GM18508 (cell line): ENCODE measurements around the gene DHRS4L2.
"Not testable (repeated sequence)": the region's sequence is repeated elsewhere in the genome, so short reads cannot be mapped to it uniquely, and the experiment has no call there.

Source experiments
- ATAC-seq: cut with Tn5 transposase; IDR thresholded peaks from one replicate; pipeline ENCODE4 v1.9.1; 2021; ENCODE audit warnings: moderate number of reproducible peaks; ENCODE audit not compliant: insufficient read depth, unreplicated experiment

The DHRS4L2 gene

DNA sequence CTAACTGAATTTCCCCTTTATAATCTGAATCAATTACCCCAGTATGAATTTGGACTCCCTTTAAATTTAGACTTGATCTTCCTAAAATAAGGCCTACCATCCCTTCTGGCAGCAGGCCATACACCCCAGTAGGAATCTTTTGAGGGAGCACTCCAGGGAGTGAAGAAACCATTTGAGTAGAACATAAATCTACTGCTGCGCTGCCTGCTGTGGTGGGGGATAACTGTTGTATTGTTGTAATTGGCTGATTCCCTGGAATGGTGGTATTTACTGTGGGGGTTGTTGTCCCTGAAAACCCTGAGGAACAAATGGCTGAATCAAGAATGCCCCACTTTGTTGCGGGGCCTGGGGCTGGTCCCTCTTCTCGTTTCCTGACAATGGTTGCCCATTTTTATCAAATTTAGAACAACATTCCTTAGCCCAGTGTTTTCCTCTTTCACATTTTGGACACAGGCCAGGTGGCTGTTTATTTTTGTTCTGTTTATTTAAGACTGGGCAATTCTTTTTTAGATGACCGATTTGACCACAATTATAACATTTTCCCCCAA is 24.1 kb downstream of the DHRS4L2 start:
- ATAC-seq = not testable (repeated sequence)

DNA sequence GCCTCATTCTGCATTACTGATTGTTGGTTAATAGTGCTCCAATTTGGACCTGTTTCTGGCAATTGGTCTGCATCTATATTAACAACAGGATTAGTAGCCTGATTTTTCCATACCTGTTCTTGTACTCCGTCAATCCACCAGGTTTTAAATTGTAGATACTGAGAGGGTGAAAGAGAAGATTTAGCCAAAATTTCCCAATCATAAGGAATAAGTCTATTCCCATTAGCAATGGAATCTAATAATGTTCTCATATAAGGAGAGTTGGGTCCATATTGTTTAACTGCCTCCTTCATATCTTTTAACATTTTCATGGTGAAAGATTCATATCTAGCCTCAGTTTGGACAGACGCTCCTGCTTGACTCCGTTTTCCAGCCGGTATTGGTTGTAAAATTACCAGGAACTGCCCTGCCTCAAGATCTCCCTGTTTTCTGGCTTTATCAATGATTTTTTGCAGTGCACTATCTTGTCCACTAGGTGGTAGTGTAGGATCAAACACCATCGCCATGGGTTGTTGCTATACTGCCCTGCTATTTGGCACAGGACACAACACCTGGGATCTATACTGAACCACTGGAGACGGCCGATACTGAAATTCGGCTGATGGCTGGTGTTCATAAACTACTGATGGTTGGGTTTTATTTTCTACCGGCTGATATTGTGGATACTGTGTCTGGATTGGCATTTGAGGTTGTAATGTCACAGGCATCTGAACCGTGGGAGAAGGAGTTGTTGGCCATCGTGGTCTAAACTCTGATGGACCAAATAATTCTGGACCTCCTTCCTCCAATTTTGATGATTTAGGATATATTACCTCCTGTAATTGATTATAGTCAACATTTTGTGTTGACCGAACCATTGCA is 25.2 kb downstream of the DHRS4L2 start:
- no peak for ATAC-seq

DNA sequence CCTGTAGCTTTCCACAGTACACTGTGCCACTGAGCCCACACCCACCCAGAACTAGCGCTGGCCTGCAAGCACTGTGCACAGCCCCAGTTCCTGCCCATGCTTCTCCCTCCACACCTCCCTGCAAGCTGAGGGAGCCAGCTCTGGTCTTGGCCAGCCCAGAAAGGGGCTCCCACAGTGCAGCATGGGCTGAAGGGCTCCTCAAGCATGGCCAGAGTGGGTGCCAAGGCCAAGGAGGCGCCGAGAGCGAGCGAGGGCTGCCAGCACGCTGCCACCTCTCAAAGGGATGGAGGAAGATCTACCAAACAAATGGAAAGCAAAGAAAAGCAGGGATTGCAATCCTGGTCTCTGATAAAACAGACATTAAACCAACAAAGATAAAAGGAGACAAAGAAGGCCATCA is 27.0 kb downstream of the DHRS4L2 start:
- ATAC-seq = not testable (repeated sequence)

DNA sequence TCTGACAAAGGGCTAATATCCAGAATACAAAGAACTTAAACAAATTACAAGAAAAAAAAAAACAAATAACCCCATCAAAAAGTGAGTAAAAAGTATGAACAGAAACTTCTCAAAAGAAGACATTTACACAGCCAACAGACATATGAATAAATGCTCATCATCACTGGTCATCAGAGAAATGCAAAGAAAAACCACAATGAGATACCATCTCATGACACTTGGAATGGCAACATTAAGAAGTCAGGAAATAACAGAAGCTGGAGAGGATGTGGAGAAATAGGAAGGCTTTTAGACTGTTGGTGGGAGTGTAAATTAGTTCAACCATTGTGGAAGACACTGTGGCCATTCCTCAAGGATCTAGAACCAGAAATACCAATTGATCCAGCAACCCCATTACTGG is 30.2 kb downstream of the DHRS4L2 start:
- ATAC-seq = not testable (repeated sequence)

DNA sequence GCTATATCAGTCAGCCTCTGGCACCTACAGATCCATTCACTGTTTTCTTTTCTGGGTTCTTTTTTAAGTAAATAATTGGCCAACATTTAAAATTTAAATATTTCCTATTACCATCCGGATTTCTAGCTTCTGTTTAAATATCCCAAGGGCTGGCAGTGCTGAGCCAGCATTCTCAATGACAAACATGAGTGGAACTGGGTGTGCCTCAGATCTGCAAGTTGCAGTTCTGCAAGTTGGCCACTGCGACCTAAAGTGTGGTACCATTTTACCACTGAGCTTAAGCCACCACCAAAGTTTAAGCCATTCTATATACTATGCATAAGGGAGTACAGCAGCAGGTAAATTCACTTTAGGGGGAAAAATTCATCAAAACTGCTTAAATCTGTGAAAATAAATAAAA is 31.2 kb downstream of the DHRS4L2 start:
- not testable (repeated sequence) for ATAC-seq

DNA sequence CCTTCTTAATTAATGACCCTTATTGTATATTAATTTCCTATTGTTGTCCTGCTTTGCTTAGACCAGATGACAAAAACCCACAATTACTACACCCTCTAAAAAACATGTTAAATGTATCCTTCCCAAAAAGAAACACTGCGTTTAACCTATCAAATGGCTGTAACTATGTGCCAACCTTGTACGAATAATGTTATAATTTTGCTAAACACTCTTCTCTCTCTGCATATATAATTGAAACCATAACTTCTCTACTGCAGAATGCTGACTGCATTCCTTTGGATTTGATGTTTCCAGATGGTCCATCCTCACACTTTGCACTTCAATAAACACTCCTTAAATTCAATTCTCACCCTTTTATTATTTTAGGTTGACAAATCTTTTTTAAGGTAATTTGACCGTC is 31.8 kb downstream of the DHRS4L2 start:
- ATAC-seq = not testable (repeated sequence)

DNA sequence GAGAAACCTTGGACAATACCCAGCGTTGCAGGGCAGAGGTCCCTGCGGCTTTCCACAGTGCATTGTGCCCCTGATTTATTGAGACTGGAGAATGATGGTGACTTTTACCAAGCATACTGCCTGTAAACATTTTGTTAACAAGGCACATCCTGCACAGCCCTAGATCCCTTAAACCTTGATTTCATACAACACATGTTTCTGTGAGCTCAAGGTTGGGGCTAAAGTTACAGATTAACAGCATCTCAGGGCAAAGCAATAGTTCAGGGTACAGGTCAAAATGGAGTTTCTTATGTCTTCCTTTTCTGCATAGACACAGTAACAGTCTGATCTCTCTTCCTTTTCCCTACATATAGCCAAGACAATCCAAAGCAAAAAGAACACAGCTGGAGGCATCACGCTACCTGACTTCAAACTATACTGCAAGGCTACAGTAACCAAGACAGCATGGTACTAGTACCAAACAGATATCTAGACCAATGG is 36.2 kb downstream of the DHRS4L2 start:
- ATAC-seq = not testable (repeated sequence)

DNA sequence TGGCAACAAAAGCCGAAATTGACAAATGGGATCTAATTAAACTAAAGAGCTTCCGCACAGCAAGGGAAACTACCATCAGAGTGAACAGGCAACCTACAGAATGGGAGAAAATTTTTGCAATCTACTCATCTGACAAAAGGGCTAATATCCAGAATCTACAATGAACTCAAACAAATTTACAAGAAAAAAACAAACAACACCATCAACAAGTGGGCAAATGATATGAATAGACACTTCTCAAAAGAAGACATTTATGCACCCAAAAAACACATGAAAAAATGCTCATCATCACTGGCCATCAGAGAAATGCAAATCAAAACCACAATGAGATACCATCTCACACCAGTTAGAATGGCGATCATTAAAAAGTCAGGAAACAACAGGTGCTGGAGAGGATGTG is 41.0 kb downstream of the DHRS4L2 start:
- ATAC-seq = not testable (repeated sequence)

DNA sequence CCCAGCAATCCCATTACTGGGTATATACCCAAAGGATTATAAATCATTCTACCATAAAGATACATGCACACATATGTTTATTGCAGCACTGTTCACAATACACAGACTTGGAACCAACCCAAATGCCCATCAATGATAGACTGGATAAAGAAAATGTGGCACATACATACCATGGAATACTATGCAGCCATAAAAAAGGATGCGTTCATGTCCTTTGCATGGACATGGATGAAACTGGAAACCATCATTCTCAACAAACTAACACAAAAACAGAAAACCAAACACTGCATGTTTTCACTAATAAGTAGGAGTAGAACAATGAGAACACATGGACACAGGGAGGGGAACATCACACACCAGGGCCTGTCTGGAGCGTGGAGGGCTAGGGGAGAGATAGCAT is 42.6 kb downstream of the DHRS4L2 start:
- not testable (repeated sequence) for ATAC-seq

DNA sequence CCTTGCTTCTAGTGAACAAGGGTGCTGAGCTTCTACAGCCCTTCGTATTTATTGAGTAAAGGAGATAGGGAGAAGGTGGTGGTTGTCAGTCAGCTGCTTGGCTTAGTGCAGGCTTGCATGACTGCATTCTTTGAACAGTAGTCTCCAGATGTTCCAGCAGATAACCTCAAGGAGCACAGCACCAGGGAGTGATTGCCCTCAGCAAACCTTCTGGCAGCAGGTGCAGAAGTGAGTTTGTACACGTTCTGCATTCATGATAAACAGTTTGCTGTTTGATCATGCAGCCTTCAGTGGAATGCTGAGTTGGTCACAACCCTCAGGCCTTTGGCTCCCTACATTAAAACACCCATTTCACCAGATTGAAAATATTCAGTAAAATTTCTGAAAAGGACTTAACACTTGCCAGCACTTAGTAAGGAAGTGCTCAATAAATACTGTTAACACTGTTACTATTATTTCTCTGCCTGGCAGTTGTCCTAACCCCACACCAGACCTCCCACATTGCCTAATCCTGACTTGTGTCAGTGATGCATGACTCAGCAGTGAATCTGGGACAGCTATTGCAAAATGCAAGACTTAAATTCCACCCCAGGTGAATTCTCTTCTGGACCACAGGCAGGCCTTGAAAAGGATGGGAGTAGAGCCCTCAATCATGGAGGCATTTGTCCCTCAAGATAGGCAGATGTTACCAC is 44.1 kb downstream of the DHRS4L2 start:
- ATAC-seq = no peak

DNA sequence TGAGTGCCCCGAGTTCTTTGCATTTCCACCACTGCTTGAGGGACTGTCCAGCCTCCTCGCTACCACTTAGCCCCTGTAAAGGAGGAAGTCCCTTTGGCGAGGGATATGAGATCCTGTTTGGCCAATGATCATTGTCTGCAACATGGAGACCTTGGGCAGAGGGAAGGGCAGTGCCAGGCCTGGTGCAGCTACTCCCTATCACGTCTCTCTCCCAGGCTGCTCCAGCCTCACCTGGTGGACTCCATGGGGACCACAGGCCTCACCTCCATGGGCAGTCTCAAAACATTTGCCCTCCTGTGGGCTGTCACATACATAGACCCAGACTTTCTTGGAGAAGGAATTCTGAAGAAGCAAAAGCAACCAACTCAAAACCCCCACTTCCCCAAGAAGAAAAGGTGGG is 47.0 kb downstream of the DHRS4L2 start:
- ATAC-seq = not testable (repeated sequence)

DNA sequence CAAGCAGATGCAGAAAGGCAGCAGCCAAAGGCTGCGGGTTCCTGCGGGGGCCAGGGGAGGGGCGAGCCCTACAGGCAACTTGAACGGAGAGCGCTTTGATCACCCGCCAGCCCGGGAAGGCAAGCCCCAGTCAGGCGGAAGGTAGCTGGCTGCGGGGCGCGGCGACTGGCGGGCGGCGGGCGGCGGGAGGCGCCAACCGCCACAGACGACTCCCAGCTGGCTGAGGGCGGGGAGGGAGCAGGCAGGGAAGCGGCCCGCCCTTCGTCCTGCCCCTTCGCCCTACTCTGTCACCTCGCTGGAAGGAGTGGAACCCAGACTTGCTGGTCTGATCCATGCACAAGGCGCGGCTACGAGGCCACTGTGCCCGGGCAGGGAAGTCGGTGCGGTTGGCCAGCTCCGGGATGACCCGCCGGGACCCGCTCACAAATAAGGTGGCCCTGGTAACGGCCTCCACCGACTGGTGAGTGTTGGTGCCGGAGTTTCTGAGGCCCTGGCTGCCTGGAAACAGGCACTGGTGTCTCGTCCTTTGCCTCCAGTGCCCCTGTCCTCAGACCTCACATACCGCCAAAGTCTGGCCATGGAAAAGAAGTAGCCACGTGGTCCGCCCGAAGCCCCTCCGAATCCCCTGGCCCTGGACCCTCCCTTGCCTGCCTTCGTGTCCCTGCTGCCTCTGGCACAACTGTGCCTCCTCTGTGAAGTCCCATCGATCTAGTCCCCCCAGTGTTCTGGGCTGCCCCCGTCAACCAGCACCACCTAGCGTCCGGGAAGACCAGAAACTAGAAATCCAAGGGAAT is 47.6 kb downstream of the DHRS4L2 start:
- ATAC-seq = no peak

DNA sequence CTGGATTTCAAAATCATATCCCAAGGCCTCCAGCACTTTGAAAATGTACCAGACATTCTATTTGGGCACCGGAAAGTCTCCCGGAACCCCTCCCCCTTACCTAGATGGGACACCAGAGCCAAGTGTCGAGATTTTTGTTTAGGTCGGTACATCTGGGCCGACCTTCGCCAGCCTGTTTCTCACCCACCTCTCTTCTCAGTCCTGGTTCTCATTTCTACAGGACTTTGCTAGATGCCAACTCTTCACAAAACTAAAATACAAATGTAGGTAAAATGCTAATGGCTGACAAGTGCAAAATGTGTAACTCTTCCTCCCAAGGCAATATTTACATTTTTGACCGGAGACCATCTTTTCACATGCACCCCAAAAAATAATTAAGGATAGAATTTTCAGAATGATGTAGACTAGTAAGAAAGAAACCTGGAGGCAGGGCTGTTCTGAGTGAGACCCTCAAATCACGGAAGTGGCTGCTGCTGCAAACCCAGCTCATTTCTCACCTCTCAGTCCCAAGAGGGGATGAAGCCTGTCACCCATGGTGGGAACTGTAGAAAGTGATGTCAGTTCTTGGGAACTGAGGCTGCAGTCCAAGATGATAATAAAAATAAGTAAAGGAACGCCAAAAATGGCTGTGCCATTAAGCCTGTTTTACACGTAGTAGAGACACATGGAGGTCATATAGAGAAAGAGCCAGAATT is 48.4 kb downstream of the DHRS4L2 start:
- not testable (repeated sequence) for ATAC-seq

DNA sequence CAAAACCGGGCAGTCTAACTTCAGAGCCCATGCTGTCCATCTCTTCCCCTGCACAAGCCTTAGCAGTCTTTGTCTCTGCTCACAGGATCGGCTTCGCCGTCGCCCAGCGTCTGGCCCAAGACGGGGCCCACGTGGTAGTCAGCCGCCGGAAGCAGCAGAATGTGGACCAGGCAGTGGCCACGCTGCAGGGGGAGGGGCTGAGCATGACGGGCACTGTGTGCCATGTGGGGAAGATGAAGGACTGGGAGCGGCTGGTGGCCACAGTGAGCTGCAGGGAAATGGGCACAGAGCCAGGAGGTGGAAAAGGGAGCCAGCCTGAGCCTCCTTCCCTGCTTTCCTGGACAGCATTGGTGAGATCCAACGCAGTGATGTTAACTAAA is 48.9 kb downstream of the DHRS4L2 start:
- no peak for ATAC-seq

DNA sequence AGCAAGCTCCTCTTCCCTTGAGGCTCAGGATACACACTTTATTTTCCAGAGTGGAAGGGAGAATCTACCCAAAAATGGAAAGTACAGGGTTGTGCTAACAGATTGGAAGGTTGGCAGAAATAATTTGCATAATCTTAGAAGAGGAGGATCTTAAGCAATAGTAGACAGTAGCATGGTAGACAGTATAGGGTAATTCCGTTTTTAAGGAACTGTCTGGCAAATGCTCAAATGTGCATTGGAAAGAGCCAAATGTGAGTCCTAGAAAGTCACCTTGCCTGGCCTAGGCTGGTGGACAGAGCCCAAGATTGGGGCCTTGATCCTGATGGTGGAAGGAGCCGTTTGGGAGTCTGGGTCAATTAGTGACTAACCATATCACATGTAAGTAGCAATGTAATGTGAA is 50.0 kb downstream of the DHRS4L2 start:
- ATAC-seq = no peak

DNA sequence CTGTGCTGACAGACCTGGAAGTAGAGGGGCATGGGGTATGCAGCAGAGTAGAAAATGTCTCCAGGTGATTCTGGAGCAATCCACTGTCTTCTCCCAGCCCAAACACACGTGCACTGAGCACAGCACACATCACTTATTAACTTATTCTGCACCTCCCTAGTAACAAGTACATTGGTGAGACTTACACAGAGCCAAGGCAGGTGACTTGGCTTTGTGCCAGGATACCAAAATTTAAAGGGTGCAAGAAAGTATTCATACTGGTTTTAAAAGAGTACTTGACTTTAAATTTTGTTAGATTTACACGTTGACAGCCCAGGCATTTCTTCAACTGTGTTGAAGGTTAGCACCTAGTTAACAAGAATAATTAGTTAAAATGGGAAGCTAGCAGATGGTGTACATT is 52.0 kb downstream of the DHRS4L2 start:
- ATAC-seq = no peak

DNA sequence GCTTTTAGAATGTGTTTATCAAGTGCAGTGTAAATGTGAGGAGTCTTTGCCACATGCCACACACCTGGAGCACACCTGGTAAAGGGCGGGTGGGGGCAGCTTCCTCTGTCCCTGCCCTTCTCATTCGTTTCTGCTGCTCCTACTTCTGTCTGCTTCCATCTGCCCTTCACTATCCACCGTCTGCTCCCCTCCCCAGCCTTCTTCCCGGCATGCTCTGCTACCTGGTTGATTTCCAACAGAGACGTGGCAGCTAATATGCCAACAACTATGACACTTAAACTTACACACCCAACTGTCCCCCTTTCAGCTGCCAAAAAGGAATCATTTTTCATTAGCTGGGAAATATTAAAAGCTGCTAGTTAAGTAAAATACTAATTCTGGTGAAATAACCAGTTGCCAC is 54.0 kb downstream of the DHRS4L2 start:
- no peak for ATAC-seq

DNA sequence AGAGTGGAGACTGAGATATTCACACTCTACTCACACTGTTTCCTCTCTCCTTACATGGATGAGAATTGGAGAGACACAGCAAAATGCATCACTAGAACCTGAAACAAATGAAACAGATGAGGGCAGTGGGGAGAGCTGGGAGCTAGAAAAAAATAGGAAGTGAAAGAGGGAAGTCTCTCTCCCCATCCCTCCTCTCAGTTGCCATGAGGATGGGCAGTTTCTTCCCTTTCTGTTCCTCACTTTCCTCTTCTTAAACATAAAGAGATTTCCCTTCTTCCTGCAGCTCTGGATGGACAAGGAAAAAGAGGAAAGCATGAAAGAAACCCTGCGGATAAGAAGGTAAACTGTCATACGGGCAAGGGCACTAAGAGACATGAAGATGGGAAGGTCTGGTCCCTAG is 60.3 kb downstream of the DHRS4L2 start:
- ATAC-seq = not testable (repeated sequence)

DNA sequence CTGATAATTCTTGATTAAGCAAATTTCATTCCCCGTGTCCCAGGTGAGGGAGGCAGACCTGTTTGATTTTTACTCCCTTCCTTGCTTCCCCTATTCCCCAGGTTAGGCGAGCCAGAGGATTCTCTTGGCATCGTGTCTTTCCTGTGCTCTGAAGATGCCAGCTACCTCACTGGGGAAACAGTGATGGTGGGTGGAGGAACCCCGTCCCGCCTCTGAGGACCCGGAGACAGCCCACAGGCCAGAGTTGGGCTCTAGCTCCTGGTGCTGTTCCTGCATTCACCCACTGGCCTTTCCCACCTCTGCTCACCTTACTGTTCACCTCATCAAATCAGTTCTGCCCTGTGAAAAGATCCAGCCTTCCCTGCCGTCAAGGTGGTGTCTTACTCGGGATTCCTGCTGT is 62.0 kb downstream of the DHRS4L2 start:
- not testable (repeated sequence) for ATAC-seq
